Breast epithelium (tissue), 4 donors: Measurements from ENCODE around the gene FIS1. TPM values are rescaled to one million over a fixed set of nuclear protein-coding genes. Genes with fewer than 3 reads are reported as not detected.
A peak's percentile ranks its signal among the peaks of the same experiment; 100 is the strongest.

Experiments used
- DNase-seq, 2 donors: peaks; one replicate each; pipeline ENCODE4 v3.0.0-alpha.2; 2019; ENCODE audit warnings: low spot score in 2 of 2
- H3K27ac ChIP-seq, 2 donors: fragments of 200-600 bp; sonication (generic) in 1 of 2; one replicate each; pipeline ENCODE4 v1.5.1; 2016 to 2019; ENCODE audit warnings: mild to moderate bottlenecking in 1 of 2
- H3K27me3 ChIP-seq, 2 donors: fragments of 200-600 bp; sonication (generic) in 1 of 2; one replicate each; pipeline versions ENCODE4 v1.5.1 to v1.6.0; 2017 to 2019; ENCODE audit warnings: control low read depth in 1 of 2, mild to moderate bottlenecking in 1 of 2
- H3K36me3 ChIP-seq: fragments of 200-600 bp; one replicate; pipeline ENCODE4 v1.5.1; 2019
- H3K4me1 ChIP-seq, 2 donors: fragments of 200-600 bp; sonication (generic); one replicate each; pipeline ENCODE4 v1.5.1; 2016 to 2019; ENCODE audit warnings: control low read depth in 1 of 2
- H3K4me3 ChIP-seq, 3 donors: fragments of 200-600 bp; sonication (generic); 1 replicate in 2 of 3; 2 replicates in 1 of 3; pipeline ENCODE4 v1.5.1; 2016 to 2019; ENCODE audit warnings: mild to moderate bottlenecking in 3 of 3, moderate library complexity in 2 of 3
- H3K9me3 ChIP-seq, 2 donors: fragments of 200-600 bp; sonication (generic) in 1 of 2; one replicate each; pipeline ENCODE4 v1.5.1; 2016 to 2019; ENCODE audit warnings: control low read depth in 1 of 2
- POLR2A ChIP-seq: fragments of 450-650 bp; IDR thresholded peaks from one replicate; pipeline ENCODE4 v1.6.1; 2016; ENCODE audit warnings: antibody characterized with exemption, mild to moderate bottlenecking, moderate library complexity
- POLR2AphosphoS5 ChIP-seq, 3 donors: sonication (generic); formaldehyde crosslinking; IDR thresholded peaks; one replicate each; pipeline ENCODE4 v1.6.1; 2017; ENCODE audit warnings: antibody characterized with exemption in 3 of 3
- intact Hi-C: fragments of 100-400 bp; cut with DNase I; formaldehyde crosslinking; loops from one replicate; pipeline ENCODE4 v1.15.1; 2023; ENCODE audit warnings: low total_unique reads
- total RNA-seq, 3 donors: library from RNA; depleted of rRNA; stranded (reverse); fragments of >200 nt; gene quantifications; one replicate each; pipeline ENCODE4 v1.1.0, GENCODE V29; 2016
- TF ChIP-seq, protein P1 (sequence below), 3 donors: fragments of 450-650 bp; IDR thresholded peaks; one replicate each; pipeline ENCODE4 v1.5.1; 2016 to 2017; ENCODE audit warnings: antibody characterized with exemption in 3 of 3, mild to moderate bottlenecking in 3 of 3, moderate library complexity in 3 of 3

The FIS1 gene
- total RNA-seq, 3 donors from 2014 or later, result 252 to 432 (median 278) TPM

DNA sequence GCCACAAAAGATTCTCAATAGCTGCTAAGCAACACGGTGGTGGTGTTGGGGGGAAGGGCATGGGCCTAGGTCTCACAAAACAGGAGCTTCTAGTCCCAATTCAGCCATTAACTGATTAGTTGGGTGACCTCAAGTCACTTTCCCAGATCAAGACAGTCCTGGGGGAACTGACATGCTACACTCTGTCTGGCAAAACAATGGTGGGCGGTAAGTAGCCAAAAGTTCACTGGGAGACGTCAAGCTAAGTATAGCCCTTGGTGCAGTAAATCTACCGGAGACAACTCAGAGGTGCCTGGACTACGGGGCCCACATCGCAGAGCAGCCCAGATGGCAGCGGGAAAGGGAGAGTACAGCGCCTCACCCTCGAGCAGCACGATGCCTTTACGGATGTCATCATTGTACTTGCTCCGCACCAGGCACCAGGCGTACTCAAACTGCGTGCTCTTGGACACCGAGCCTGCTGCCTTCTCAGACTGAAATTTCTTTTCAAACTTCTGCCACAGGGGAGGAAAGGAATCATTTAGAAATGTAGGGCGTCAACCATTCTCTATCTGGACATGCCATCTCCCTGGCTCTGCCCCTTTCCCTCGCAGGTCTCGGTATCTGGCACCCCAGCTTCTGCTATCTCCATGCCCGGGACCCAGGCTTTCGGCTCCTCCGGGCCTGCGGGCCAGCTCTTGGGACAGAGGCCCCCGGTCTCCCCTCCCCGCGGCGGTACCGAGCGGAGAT, 1.1 kb downstream of the FIS1 start:
- DNase-seq, result no peak
- intact Hi-C loops, result no loop called here
- peak overlapping the region; percentile 94 to 98 for H3K27ac ChIP-seq

DNA sequence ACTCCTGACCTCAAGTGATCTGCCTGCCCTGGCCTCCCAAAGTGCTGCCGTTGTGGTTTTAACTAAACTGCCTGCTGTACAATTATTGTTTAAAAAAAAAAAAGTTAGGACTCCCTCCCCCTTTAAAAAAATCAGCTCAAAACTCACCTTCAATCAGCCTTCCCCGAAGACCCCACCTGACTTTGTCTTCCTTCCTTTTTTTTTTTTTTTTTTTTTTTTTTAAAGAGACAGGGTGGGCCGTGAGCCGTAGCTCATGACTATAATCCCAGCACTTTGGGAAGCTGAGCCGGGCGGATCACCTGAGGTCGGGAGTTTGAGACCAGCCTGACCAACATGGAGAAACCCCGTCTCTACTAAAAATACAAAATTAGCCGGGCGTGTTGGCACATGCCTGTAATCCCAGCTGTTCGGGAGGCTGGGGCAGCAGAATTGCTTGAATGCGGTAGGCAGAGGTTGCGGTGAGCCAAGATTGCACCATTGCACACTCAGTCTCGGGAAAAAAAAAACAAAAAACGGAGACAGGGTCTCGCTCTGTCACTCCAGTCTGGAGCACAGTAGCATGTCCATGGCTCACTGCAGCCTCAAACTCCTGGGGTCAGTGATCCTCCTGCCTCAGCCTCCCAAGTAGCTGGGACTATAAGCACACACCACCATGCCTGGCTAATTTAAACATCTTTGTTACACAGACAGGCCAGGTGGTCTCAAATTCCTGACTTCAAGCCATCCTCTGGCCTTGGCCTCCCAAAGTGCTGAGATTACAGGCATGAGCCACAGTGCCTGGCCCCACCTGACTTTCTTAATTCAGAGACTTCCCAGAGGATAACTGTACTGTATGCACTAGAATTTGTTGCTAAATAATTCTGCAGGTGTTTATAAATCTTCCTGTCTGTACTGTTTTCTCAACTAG, 3.2 kb downstream of the FIS1 start:
- DNase-seq, result no peak
- Histone ChIP-seq H3K9me3 (no peaks in the 10 kb centered on the region), H3K4me3 (no peak overlapping the region), H3K4me1 (peaks cover 0 to 11% of the 10 kb centered on the region in 2 donors), H3K27me3 (no peaks in the 10 kb centered on the region), H3K36me3 (no peaks in the 10 kb centered on the region), H3K27ac (peak overlapping the region in 1 of 2 donors; percentile 93)
- TF ChIP-seq POLR2AphosphoS5 (IDR thresholded peaks at IDR 0.05) (no peak), POLR2A (no peak)
- TF ChIP-seq, protein P1, sequence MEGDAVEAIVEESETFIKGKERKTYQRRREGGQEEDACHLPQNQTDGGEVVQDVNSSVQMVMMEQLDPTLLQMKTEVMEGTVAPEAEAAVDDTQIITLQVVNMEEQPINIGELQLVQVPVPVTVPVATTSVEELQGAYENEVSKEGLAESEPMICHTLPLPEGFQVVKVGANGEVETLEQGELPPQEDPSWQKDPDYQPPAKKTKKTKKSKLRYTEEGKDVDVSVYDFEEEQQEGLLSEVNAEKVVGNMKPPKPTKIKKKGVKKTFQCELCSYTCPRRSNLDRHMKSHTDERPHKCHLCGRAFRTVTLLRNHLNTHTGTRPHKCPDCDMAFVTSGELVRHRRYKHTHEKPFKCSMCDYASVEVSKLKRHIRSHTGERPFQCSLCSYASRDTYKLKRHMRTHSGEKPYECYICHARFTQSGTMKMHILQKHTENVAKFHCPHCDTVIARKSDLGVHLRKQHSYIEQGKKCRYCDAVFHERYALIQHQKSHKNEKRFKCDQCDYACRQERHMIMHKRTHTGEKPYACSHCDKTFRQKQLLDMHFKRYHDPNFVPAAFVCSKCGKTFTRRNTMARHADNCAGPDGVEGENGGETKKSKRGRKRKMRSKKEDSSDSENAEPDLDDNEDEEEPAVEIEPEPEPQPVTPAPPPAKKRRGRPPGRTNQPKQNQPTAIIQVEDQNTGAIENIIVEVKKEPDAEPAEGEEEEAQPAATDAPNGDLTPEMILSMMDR (IDR thresholded peaks at IDR 0.05), result no peak
- intact Hi-C loops, result no loop called here

More for the DNA sequence above, 1.1 kb downstream of the FIS1 start:
- peaks cover 0 to 9% of the 10 kb centered on the region in 2 donors for H3K4me1 ChIP-seq
- no peaks in the 10 kb centered on the region for H3K36me3 ChIP-seq
- TF ChIP-seq POLR2AphosphoS5 (IDR thresholded peaks at IDR 0.05), result no peak
- TF ChIP-seq, protein P1 (IDR thresholded peaks at IDR 0.05), result peak in 1 of 3 donors; percentile 94
- TF ChIP-seq POLR2A, result no peak
- H3K27me3 ChIP-seq, result no peaks in the 10 kb centered on the region
- H3K4me3 ChIP-seq, result peak overlapping the region; percentile 72 to 84 (median 73)
- no peaks in the 10 kb centered on the region for H3K9me3 ChIP-seq

DNA sequence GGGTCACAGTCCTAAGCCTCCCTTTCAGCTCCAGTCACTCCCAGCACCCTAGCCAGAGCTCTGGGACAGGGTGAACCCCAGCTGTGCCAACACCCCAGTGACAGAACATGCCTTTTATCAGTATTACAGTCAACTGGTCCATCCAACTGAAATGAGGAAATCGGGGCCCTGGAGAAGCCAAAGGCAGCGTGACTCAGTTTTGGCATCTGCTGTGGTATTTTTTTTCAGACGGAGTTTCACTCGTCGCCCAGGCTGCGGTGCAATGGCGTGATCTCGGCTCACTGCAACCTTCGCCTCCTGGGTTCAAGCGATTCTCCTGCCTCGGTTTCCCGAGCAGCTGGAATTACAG, 3.9 kb downstream of the FIS1 start:
- Histone ChIP-seq H3K36me3 (no peaks in the 10 kb centered on the region), H3K9me3 (no peaks in the 10 kb centered on the region), H3K27me3 (no peaks in the 10 kb centered on the region), H3K4me1 (peaks cover 0 to 11% of the 10 kb centered on the region in 2 donors), H3K4me3 (peak overlapping the region in 1 of 3 donors; percentile 10), H3K27ac (peak overlapping the region; percentile 6 to 93)
- TF ChIP-seq, protein P1 (IDR thresholded peaks at IDR 0.05), result no peak
- no peak for TF ChIP-seq POLR2A
- TF ChIP-seq POLR2AphosphoS5 (IDR thresholded peaks at IDR 0.05), result peak in 1 of 3 donors; percentile 46
- intact Hi-C loops, result no loop called here
- no peak for DNase-seq

DNA sequence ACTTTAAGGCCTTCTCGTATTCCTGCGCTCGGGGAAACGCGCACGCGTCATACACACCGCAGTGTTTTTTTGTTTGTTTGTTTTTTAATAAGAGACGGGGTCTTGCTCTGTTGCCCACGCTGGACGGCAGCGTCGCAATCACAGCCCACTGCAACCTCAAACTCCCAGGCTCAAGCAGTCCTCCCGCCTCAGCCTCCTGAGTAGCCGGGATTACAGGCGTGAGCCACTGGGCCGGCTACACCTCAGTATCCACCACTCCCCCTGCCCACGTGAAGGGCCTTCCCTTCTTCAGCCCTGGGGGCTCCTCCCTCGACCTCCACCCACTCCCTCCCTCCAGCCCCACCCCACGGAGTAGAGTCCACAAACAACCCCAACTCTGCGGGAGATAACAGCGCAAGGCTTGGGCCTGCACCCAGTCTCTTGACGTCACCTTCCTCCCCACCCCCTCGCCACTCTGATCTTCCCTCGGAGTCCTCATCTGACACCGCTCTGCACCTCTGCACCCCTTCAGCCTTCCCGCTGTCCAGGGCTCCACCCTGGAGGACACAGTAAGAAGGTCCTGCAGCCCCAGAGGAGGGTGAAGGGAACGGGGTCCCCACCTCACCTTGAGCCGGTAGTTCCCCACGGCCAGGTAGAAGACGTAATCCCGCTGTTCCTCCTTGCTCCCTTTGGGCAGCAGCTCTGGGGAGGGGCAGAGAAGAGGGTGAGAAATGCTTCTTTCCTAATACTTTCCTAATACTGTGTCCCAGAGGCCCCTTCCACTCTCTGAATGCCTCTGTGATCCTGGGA, 4.5 kb downstream of the FIS1 start:
- TF ChIP-seq POLR2A, result no peak
- TF ChIP-seq POLR2AphosphoS5 (IDR thresholded peaks at IDR 0.05), result no peak
- H3K4me3 ChIP-seq, result peak overlapping the region in 1 of 3 donors; percentile 10
- H3K4me1 ChIP-seq, result peaks cover 0 to 11% of the 10 kb centered on the region in 2 donors
- no peaks in the 10 kb centered on the region for H3K36me3 ChIP-seq
- no peaks in the 10 kb centered on the region for H3K27me3 ChIP-seq
- peak overlapping the region; percentile 43 to 93 for H3K27ac ChIP-seq
- no peak for DNase-seq
- intact Hi-C loops, result no loop called here
- H3K9me3 ChIP-seq, result no peaks in the 10 kb centered on the region

DNA sequence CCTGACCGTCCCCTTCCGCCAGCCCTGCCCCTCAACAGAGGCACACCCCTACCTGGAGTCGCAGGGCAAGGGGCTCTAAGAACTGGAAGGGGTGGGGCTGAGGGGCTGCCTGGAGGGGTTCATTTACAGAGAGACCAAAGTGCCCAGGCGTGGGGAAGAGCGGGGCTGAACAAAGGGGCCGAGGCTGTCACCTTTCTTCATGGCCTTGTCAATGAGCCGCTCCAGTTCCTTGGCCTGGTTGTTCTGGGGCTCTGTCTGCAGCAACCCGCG, 5.0 kb downstream of the FIS1 start:
- Histone ChIP-seq H3K4me3 (no peak overlapping the region), H3K36me3 (no peaks in the 10 kb centered on the region), H3K4me1 (peaks cover 0 to 11% of the 10 kb centered on the region in 2 donors), H3K27me3 (no peaks in the 10 kb centered on the region), H3K27ac (peak overlapping the region; percentile 71 to 93), H3K9me3 (no peaks in the 10 kb centered on the region)
- intact Hi-C loops, result loop anchor here (5.0 kb wide), 1 partner anchor 937 kb away; no protein-coding TSS in a partner anchor
- DNase-seq, result no peak
- TF ChIP-seq, protein P1 (IDR thresholded peaks at IDR 0.05), result no peak
- TF ChIP-seq POLR2AphosphoS5 (IDR thresholded peaks at IDR 0.05), result no peak
- TF ChIP-seq POLR2A, result no peak
